Right lung (tissue), 5 donors: ENCODE results near the gene CACNA1E. TPM values are rescaled to one million over a fixed set of nuclear protein-coding genes. Genes with fewer than 3 reads are reported as not detected.

Experiments used
- DNase-seq, 2 donors: peaks; one replicate each; pipeline ENCODE4 v3.0.0-alpha.2; 2013
- polyA plus RNA-seq, 5 donors: library from polyadenylated mRNA; unstranded; fragments of 120-200 nt; gene quantifications; one replicate each; pipeline versions ENCODE4 v1.2.1 to v1.2.3, GENCODE V29; 2013; ENCODE audit warnings: inconsistent platforms in 1 of 5, low replicate concordance in 1 of 5; ENCODE audit not compliant: insufficient read length in 5 of 5, insufficient read depth in 1 of 5

CACNA1E gene
- polyA plus RNA-seq, 5 donors: 0.05 to 0.16 (median 0.08) TPM

DNA sequence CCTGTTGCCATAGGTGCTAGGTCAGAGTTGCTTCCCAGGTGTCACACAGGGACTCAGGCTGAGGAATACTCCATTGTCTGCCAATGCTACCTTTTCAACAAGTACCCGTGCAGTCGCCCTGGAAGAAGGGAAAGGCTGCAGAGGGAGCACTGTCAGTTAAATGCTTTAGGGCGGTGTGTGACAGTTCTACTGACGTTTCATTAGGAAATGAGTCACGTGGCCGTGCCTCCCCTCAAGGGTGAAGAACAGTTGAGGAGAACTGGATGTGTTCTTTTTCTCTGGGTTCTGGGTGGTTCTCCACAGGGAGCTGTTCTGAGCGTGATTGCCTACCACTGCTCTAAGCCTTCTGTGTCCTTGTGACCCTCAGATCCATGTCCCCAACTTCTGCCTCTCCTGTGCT lies 197.6 kb downstream of the CACNA1E start:
- DNase-seq: no peak

DNA sequence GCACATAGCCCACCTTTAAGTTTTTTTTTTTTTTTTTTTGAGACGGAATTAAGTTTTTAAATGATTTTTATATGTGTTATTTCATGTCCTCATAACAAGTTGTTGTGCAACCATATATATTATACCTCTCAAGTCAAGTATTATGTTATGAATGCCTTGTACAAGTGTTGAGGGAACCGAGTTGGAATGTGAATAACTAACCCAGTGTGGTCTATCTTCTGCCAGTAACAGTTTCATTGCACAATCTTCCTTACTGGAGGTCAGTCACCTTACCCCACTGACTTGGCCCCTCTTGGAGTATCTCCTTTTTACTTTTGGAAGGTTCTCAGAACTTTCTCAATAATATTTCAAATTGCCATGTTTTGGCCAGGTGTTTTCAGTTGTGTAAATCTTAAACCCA lies 201.9 kb downstream of the CACNA1E start:
- DNase-seq: no peak

DNA sequence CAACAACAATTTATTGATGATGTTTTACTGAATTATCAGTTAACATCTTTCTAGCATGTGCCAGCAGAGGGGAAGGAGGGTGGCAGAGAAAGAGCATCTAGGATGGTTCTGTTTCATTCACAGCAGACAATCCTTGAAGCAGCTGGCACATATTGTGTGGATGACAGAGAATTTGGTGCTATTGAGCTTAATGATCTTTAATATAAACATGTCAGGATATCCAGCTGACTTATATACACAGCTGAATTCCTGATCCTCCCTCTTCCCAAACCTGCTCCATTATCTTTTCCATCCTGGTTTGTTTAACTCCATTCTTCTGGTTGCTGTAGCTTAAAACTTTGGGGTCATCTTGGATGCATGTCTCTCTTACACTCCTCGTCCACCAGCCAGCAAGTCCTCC lies 218.6 kb downstream of the CACNA1E start:
- DNase-seq: peak in 1 of 2 donors; percentile 13

DNA sequence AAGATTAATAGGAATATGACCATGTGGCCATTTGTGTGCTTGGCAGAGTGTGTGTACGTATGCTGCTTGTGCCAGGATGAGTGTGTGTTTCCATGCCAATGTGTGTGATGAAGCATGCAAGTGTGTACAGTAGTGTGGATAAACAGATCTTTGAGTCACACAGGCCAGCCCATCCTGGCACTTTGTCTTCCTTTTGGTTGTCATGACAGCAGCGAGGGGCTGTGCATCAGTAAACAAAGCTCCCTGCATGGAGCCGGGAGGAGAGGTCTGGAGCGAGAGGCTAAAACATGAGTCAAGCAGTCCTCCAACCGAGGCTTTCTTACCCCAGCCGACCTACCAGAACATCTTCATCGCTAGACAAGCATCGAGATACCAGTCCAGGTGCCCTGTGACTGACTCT lies 221.2 kb downstream of the CACNA1E start:
- peak; percentile 20 for DNase-seq

DNA sequence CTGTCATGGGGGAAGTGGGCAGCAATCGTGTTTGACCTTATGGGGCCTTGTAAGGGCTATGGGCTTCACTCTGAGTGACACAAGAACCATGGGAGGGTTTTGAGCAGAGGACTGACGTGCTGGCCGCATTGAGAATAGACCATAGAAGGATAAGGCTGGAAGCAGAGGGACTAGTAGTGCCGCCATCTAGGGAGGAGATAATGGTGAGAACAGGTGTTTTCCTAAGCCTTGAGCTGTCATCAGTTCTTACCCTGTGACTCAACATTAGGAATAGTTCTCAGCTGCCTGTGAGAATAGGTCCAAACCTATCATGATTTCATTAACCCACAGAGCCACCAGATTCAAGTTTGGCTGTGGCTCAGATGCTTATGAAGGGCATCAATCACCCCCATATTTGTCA lies 228.5 kb downstream of the CACNA1E start:
- no peak for DNase-seq

DNA sequence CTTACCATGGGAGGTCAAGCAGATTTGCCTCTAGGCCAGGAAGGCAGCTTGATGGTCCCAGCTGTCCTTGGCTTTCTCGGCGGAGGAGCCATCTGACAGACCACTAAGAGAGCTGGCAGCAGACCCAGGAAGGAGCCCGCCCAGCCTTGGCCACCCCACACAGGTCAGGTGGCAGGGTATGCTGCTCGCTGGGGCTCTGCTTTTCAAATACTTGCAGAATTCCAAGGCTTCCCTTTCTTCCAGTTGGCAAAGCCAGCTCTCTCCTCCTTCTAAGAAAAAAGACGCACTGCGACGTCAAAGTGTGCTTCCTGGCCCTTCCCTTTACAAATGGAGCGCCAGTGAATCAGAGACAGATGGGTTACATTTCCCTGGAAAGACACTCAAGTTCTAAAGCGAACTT lies 229.4 kb downstream of the CACNA1E start:
- DNase-seq: peak; percentile 52 to 66

DNA sequence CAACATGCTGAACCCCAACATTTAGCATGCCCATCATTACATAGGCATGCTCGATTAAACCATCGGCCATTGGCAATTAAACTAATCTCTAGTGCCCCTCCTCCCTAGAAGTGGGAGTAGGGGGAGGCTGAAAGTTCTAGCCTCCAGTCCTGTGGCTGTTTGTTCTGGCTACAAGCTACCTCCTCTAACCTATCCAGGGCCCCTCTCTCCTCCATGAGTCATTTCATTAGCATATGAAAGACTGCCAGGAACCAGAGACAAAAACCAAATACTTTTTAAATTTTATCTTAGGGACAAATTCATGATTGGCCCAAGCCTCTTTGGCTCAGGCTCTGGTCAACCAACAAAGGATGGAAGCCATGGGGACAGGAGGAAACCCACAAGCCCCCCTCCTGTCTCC lies 231.1 kb downstream of the CACNA1E start:
- no peak for DNase-seq

DNA sequence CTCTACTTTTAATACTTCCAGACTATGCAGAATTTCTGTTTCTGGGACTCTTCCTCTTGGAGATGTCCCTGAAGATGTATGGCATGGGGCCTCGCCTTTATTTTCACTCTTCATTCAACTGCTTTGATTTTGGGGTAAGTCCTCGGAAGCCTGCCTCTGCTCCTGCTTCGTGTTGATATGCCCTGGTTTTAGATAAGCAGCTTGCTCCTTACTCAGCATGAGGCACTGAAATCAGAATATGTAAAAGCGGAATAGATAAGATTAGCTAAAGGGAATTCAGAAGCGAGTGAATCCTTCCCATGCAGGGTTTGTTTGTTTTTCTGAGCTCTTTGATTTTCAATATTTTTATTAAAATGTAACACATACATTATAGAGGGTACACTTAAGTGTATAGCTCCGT lies 234.7 kb downstream of the CACNA1E start:
- no peak for DNase-seq

DNA sequence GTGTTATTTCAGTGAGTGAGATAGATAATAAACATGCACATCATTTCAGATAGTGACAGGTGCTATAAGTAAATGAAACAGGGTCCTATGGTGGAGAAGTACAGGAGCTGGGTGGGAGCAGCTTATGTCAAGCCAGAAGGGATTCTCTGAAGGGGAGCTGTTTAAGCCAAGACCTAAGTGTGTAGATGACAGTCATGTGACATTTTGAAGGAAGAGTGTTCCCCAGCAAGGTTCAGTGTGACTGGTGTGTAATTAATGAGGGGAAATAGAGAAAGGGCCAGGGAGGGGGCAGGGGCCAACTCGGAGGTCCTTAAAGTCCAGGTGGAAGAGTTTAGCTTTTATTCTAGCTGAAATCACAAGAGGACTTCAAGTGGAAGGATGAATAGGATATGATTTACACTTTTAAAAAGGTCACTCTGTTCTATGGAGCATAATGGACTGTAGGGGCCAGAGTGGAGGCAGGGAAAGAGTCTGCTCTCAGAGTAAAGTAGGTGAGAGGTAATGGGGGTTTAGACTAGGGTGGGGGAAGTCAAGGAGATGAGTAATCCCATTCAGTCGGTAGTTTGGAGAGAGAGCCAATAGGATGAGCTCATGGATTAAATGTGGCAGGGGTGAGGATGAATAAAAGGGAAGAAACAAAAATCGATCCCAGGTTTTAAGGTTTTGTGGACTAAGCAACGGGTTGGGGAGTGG lies 243.1 kb downstream of the CACNA1E start:
- DNase-seq: no peak

DNA sequence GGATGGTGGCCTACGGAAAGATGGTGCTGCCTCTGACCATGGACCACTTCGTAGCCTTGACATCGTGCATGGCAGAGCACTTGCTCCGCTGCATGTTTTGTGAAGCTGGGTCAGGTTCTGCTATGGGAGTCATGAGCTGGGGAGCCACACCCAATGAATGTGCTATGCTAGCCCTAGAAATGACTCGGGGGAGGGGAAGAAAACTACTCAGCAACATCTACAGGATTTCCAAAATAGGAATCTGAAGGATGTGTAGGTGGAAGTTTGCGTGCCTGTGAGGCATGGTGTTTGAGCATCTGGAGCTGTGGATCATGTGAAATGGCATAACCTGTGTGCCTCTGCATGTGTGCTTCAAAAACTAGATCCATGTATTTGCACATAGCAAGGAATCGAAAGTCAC lies 247.3 kb downstream of the CACNA1E start:
- DNase-seq: no peak

DNA sequence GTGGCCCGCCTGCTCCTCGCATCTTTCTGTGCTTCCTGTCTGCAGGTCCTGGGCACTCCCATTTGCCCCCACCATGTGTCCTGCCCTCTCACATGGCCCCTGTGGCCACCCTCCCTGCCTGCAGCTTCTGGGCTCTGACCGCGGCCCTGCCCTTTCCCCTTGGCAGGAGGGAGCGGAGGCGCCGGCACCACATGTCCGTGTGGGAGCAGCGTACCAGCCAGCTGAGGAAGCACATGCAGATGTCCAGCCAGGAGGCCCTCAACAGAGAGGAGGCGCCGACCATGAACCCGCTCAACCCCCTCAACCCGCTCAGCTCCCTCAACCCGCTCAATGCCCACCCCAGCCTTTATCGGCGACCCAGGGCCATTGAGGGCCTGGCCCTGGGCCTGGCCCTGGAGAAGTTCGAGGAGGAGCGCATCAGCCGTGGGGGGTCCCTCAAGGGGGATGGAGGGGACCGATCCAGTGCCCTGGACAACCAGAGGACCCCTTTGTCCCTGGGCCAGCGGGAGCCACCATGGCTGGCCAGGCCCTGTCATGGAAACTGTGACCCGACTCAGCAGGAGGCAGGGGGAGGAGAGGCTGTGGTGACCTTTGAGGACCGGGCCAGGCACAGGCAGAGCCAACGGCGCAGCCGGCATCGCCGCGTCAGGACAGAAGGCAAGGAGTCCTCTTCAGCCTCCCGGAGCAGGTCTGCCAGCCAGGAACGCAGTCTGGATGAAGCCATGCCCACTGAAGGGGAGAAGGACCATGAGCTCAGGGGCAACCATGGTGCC lies 249.1 kb downstream of the CACNA1E start:
- no peak for DNase-seq

DNA sequence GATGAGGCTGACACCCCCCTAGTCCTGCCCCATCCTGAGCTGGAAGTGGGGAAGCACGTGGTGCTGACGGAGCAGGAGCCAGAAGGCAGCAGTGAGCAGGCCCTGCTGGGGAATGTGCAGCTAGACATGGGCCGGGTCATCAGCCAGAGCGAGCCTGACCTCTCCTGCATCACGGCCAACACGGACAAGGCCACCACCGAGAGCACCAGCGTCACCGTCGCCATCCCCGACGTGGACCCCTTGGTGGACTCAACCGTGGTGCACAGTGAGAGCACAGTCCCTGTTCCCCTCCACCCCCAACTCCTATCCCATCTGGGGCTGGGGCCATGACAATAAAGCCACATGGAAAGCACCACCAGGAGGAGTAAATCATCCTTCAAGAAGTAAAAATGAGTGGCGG lies 250.2 kb downstream of the CACNA1E start:
- DNase-seq: no peak

DNA sequence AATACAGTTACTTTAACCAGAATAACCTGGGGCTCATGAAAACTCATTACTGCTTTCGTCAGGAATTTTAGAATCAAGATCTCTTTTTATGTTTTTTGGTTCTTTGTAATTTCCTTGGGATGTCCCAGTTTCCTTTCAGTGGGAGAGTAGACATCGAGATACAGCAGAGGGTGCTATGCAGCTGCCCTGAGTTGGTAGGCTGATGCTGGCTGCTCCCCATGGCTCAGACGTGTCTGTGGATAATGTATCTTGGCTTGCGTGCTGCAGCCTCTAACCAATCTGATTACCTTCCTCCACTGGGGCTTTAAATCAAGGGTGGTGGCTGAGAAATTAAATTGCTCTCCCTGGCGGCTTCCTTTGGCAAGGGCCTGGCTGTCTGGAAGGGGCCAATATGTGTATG lies 253.7 kb downstream of the CACNA1E start:
- DNase-seq: no peak

DNA sequence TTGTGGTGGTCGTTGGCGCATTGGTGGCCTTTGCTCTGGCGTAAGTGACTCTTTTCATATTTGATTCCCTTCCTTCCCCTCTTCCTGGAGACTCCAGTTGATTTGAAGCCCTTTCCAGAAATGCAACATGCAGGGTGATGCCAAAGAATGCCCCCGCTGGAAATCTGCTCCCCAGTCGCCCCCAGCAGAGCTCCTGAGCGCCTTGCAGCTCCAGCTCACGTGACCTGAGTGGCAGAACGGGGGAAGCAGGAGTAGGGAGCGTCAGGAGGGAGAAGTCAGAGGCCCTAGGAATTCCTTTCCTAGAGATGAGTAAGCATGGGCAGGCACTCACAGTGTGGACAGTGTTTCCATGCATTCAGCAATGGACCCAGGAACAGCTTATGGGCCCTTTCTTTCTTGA lies 255.9 kb downstream of the CACNA1E start:
- DNase-seq: no peak

DNA sequence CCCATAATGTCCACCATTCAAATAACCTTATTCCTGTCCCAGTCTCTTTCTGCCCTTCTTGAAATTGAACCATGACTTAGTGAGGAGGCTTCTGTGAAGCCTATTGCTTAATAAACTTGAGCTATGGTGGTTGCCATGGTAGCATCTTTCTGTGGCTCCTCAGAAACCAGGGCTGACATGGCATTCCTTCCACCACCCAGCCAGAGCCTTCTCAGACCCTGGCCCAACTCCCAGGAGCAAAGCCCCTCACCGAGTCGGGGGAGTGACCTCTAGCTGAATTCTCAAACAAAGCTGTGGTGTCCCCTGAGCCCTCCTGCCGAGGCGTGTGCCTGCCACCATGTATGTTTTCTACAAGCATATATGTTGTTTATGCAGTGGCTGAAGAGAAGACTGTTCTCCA lies 259.1 kb downstream of the CACNA1E start:
- peak; percentile 49 to 66 for DNase-seq

DNA sequence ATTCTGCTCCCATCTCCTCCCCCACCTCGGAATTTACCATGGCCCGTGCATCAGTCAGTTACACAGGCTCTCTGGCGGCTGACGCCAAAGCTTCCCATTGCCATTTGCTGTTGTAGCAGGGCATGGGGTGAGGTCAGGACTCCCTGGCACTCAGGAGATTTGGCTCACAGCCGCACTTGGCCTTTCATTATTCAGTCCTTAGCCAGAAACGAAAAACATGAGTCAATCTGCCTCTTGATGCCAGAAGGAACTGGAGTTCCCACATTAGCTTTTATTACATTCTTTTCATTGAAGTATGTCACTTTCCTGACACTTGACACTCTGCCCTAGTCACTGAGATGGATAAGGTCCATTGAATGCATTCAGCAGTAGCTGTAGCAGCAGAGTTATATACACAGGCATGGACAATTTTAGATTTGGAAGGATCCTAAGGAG lies 260.6 kb downstream of the CACNA1E start:
- DNase-seq: no peak

DNA sequence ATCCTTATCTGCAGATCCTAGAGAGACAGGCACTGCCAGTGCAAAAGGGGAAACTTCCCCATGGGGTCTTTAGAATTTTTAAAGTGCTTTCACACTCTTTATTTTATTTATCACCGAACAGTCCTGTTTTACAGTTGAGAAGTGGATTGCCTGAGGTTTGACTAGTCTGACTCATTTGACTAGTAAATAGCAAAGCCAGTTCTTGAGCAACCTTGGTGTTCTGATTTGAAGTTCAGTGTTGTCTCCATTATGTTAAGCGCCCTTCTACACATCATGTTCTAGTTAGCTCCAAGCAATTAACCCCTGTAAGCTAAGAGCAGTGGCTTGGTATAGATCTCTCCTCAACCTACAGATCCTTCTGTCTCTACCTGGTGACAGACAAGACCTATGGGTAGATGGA lies 262.9 kb downstream of the CACNA1E start:
- no peak for DNase-seq

DNA sequence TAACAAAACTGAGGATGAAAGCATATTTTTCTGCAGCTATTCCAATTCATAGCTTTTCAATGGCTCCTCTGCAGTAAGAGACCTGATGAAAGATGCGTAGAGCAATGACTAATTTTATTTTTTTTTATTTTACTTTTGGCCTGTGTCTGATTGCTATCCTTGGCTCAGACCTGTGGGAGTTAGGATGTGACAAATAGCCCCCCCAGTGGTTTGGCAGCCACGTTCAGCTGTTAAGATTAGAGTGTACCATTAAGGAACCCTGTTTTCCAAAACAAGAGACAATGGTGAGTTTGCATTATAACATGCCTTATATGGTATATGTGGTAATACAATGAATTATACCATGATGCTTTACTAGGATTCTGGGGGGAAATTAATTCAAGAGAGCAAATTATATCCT lies 264.7 kb downstream of the CACNA1E start:
- DNase-seq: no peak

DNA sequence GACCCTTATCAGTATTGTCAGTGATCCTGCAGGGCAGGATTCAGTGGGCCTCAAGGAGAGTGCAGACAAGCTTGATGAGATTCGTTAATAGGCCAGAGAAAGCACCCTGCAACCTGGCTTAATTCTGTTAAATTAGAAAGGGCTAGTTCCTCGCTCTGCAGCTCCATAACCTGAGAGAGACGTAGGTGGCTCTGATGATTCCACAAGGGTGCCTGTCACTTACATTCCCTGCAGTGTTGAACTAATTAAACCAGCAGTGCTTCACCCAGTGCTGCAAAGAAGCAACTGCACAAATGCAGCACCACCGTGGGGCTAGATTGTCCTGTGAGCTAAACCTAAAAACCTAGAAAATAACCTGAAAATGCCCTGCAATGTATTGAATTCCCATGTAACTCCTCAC lies 270.8 kb downstream of the CACNA1E start:
- no peak for DNase-seq

DNA sequence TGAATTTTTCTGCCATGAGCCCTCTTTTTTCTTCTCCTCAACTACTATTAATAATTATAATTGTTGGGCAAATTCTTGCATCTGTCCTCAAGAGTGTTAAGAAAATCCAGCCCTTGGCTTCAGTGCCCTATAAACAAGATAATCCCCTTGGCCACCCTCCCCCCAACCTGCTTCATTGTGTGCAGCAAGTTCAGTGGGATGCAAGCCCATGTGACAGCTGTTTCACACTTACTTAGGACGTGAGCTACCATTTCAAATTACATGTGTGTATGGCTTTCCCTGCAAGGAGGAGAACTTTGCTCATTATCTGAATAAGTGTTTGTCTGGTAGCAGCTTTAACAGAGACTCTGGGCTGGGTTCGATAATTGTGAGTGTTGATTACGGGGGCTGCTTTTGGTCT lies 276.2 kb downstream of the CACNA1E start:
- DNase-seq: no peak

DNA sequence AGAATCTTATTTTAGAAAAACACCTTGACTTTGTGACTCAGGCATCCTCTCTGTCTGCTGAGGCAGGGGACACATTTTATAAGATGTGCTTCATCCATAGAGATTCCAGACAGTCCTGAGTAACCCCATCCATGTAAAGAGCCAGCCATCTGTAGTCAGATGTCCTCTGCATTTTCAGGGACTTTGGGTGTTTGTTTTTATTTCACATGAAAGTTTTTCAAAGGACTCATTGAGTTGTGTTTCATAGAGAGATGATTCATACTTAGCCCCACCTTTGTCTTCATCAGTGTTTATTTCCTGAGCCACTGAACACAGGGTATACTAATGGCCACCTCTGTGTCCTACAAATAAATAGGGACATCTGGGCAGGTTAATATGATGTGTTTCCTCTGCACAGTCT lies 280.4 kb downstream of the CACNA1E start:
- DNase-seq: no peak

DNA sequence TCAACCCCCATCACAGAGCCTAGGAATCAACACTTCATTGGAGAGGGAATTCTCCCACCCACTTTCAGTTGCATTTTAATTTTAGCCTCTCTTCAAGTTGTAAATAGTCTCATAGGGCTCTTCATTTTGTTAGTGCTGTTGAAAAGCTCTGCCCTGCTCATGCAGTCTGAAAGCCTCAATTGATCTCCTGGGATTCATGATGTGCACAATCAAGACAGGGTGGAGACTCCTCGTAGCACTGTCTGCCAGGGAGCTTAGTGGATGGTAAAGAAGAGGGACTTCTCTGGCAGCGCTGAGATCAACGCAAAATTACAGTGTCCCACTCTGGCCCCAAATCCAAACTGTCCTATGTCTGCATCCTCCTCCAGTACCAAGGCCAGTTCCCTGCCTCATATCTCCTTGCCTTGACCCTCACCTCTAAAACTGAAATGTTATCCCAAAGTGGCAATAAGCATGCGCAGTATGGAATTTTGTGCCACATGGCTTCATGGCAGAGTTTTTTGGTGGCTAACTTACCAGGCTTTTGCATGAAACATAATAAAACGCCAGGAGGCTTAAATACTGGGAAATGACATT lies 282.2 kb downstream of the CACNA1E start:
- no peak for DNase-seq

DNA sequence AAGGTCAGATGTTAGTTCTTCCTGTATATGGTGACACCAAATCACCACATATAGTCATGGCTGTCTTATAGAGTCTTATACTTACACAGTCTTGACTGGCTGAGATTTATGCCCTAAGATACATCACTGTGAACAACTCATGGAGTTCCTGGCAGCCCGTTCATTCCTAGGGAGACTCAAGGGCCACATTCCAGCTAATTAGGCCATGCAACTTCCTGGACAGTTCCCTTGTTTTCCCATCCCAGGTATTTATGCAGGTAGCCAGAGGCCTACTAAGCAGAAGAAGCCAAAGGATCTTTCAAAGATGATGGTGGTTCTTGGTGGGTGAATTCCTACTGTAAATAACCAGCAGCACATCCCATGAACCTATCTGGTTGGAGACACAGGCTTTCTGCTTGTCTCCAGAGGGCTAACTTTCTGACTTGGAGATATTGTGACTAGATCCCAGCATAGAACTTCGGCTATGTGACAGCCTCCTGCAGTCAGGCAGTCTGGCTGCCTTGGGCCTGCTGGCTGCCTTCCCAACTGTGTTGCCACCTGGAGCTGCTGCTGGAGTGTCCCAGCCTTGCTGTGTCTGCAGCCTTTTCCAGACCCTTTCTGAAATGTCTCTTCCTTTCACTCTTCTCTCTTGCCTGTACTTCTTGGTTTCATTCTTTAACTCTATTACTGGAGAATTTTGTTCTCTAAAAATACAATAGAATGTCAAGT lies 283.8 kb downstream of the CACNA1E start:
- DNase-seq: no peak
